ENCODE results near the gene PKD1L1.

GRCh38 chr7:47806701-47807103 is 141.6 kb downstream of the PKD1L1 start:
- no peak for TF ChIP-seq ZNF8 (CRISPR knock-in tag; IDR thresholded peaks at IDR 0.05)
- TF ChIP-seq, protein P1, sequence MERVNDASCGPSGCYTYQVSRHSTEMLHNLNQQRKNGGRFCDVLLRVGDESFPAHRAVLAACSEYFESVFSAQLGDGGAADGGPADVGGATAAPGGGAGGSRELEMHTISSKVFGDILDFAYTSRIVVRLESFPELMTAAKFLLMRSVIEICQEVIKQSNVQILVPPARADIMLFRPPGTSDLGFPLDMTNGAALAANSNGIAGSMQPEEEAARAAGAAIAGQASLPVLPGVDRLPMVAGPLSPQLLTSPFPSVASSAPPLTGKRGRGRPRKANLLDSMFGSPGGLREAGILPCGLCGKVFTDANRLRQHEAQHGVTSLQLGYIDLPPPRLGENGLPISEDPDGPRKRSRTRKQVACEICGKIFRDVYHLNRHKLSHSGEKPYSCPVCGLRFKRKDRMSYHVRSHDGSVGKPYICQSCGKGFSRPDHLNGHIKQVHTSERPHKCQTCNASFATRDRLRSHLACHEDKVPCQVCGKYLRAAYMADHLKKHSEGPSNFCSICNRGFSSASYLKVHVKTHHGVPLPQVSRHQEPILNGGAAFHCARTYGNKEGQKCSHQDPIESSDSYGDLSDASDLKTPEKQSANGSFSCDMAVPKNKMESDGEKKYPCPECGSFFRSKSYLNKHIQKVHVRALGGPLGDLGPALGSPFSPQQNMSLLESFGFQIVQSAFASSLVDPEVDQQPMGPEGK (CRISPR knock-in tag; IDR thresholded peaks at IDR 0.05; ENCODE audit: borderline replicate concordance), result no peak
- no peak for TF ChIP-seq ZFP3 (CRISPR knock-in tag; IDR thresholded peaks at IDR 0.05)
- TF ChIP-seq, protein P2, sequence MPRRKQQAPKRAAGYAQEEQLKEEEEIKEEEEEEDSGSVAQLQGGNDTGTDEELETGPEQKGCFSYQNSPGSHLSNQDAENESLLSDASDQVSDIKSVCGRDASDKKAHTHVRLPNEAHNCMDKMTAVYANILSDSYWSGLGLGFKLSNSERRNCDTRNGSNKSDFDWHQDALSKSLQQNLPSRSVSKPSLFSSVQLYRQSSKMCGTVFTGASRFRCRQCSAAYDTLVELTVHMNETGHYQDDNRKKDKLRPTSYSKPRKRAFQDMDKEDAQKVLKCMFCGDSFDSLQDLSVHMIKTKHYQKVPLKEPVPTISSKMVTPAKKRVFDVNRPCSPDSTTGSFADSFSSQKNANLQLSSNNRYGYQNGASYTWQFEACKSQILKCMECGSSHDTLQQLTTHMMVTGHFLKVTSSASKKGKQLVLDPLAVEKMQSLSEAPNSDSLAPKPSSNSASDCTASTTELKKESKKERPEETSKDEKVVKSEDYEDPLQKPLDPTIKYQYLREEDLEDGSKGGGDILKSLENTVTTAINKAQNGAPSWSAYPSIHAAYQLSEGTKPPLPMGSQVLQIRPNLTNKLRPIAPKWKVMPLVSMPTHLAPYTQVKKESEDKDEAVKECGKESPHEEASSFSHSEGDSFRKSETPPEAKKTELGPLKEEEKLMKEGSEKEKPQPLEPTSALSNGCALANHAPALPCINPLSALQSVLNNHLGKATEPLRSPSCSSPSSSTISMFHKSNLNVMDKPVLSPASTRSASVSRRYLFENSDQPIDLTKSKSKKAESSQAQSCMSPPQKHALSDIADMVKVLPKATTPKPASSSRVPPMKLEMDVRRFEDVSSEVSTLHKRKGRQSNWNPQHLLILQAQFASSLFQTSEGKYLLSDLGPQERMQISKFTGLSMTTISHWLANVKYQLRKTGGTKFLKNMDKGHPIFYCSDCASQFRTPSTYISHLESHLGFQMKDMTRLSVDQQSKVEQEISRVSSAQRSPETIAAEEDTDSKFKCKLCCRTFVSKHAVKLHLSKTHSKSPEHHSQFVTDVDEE (CRISPR knock-in tag; IDR thresholded peaks at IDR 0.05), result no peak
- no peak for TF ChIP-seq BACH2 (CRISPR knock-in tag; IDR thresholded peaks at IDR 0.05; ENCODE audit: borderline replicate concordance)
- TF ChIP-seq TCF4 (CRISPR knock-in tag; IDR thresholded peaks at IDR 0.05; ENCODE audit: borderline replicate concordance), result no peak
- no peak for TF ChIP-seq CREB5 (CRISPR knock-in tag; IDR thresholded peaks at IDR 0.05; ENCODE audit: low read depth)
- no peak for TF ChIP-seq ZNF70 (CRISPR knock-in tag; IDR thresholded peaks at IDR 0.05)
- TF ChIP-seq PPARA (CRISPR knock-in tag; IDR thresholded peaks at IDR 0.05; ENCODE audit: borderline replicate concordance), result no peak
- TF ChIP-seq POU6F1 (CRISPR knock-in tag; IDR thresholded peaks at IDR 0.05; ENCODE audit: borderline replicate concordance, low read depth), result no peak
- TF ChIP-seq RARB (CRISPR knock-in tag; IDR thresholded peaks at IDR 0.05), result no peak
- TF ChIP-seq ZFP30 (CRISPR knock-in tag; IDR thresholded peaks at IDR 0.05), result no peak
